ENCODE measurements around the gene GCNA.
"Not testable (repeated sequence)": the region's sequence is repeated elsewhere in the genome, so short reads cannot be mapped to it uniquely, and the experiment has no call there.

Gene GCNA

GRCh38 chrX:71559773-71560172 lies 18.5 kb upstream of the GCNA start:
- not testable (repeated sequence) for DNase-seq (ENCODE audit: low read depth in 2 of 2)

- no peak for DNase-seq (ENCODE audit: low read depth in 2 of 2)
Observed at GRCh38 chrX:71563921-71564320, 14.3 kb upstream of the GCNA start.

DNA sequence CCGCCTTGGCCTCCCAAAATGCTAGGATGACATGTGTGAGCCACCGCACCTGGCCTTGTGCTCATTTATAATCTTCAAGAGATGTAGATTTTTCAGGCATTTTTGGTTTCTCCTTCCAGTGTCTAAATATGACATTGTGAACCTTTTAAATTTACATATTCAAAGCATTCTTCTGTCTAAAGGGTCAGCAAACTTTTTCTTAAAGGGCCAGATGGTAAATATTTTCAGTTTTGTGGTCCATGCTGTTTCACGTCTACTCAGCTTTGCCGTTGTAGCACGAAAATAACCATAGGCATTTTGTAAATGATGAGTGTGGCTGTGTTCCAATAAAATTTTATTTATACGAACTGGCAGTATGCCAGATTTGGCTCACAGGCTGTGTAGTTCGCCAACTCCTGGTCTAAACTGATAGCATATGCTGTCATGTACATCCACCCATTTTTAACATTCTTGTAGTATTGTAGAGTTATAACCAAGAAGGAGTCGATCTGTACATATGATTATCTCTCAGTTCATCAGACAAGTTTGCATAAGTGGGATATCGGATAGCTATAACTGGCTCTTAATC lies 12.7 kb upstream of the GCNA start:
- no peak for DNase-seq (ENCODE audit: low read depth in 2 of 2)

DNA sequence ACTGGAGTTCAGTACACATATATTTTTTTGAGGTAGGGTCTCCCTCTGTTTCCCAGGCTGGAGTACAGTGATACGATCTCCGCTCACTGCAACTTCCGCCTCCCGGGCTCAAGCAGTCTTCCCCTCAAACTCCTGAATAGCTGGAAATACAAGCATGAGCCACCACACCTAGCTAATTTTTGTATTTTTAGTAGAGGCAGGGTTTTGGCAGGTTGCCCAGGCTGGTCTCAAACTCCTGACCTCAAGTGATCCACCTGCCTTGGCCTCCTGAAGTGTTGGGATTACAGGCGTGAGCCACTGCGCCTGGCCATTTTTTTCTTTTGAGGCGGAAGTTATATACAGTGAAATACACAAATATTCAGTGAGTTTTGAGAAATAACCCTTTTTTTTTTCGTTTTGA lies 6.8 kb upstream of the GCNA start:
- not testable (repeated sequence) for DNase-seq (ENCODE audit: low read depth in 2 of 2)

- DNase-seq (ENCODE audit: low read depth in 2 of 2): no peak
Observed at GRCh38 chrX:71573590-71573989, 4.6 kb upstream of the GCNA start.

GRCh38 chrX:71577682-71578081 lies 555 bp upstream of the GCNA start:
- no peak for DNase-seq (ENCODE audit: low read depth in 2 of 2)

DNA sequence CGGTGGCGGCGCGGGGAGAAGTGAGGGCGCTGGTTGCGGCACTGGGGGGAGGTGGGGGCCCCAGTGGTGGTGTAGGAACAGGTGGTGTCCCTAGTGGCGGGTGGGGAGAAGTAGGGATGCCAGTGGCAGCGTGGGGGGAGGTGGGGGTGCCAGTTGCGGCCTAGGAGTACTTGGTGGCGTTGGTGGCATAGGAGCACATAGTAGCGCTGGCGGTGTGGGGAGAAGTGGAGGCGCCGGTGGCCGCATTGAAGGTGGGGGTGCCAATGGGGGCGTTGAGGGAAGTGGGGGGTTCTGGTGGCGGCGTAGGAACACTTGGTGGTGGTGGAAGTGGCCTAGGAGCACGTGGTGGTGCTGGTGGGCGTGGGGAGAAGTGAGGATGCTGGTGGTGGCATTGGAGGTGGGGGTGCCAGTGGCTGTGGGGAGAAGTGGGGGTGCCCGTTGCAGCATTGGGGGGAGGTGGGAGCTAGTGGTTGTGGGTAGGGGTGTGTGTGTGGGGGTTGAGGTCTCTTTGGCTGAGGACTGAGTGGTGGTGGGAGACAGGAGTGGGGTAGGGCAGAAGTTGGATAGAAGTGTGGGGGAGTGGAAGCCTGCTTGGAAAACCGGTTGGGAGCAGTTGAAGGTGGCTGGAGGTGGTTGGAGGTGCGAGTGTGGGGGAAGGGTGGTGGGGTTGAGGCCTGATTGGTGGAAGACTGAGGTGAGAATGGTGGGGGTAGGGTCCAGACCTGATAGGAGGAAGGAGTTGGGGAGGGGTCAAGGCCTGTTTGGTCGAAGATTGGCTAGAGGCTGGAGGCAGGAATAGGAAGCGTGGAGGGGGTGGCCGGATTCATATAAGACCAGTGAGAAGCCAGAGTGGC lies 1.1 kb downstream of the GCNA start:
- DNase-seq (ENCODE audit: low read depth in 2 of 2): no peak

DNA sequence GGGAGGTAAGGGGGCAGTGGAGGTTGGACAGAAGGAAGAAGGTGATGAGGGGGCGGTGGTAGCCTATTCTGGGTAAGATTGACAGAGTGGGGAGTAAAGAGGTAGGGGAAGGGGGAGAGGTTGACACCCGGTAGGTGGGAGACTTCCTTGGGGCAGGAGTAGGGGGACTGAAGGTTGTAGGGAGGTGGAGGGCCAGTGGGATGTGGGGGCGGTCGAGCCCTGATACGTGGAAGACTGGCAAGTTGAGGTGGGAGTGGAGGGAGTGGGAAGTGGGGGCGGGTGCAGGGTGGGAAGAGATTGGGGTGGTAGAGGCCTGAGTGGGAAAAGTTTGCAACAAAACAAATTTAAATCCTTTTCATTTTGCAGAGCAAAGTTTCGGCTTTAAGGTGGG lies 1.7 kb downstream of the GCNA start:
- DNase-seq (ENCODE audit: low read depth in 2 of 2): no peak

DNA sequence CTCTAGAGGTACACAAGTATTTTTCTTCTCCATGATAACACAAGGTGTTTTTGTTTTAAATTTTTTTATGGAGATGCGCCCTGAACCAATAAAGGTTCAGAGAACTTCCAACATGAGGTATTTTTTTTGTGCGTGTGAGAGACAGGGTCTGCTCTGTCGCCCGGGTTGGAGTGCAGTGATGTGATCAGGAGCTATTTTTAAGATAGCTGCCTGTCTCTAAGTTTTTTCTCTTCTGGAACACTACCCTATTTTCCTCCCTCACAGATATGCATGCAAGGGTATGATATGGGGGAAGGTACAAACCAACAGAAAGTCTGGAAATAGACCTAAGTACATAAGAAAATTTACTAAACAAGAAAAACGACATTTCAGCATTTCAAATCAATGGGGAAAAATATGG lies 3.0 kb downstream of the GCNA start:
- no peak for DNase-seq (ENCODE audit: low read depth in 2 of 2)

DNA sequence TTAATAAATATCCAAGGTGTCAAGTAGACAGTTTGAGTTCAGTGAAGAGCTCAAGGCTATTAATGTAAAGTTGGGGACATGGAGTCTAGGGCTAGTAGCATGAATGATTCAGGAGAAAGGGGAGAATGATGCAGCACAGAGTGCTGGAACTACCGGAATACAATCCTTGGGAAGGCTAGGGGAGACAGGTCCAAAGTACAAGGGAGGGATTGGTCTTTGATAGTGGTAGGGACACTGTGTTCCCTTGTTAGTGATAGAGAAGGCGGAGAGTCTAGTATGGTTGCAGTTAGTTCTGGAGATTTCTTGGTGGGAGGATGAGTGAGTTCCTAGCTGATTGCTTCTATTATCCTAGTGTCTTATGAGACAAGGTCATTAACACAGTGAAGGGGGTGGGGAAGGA lies 8.7 kb downstream of the GCNA start:
- DNase-seq (ENCODE audit: low read depth in 2 of 2): no peak

GRCh38 chrX:71593210-71593609 lies 15.0 kb downstream of the GCNA start:
- DNase-seq (ENCODE audit: low read depth in 2 of 2): not testable (repeated sequence)

DNA sequence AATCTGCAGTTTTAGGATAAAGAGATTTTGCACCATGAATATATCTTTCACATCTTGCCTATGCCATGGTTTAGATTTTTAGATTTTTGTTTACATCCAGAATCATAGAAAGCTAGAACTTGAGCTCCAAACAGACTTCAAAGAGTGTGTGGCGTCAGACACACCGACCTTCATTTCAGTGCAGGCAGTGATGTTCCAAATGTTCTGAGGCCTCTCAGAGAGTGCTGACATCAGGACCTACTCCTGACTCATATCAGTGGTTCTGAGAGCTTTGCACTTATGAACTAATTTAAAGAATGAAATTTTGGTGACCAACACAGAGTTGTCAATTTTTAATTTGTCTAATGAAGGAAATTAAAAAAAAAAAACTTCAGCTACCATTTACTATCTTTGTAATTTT lies 21.7 kb downstream of the GCNA start:
- no peak for DNase-seq (ENCODE audit: low read depth in 2 of 2)

DNA sequence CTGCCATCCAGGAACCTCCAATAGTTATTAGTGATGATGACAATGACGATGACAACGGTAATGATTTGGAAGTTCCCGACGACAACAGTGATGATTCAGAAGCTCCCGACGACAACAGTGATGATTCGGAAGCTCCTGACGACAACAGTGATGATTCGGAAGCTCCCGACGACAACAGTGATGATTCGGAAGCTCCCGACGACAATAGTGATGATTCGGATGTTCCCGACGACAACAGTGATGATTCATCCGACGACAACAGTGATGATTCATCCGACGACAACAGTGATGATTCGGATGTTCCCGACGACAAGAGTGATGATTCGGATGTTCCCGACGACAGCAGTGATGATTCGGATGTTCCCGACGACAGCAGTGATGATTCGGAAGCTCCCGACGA lies 25.4 kb downstream of the GCNA start:
- no peak for DNase-seq (ENCODE audit: low read depth in 2 of 2)

- DNase-seq (ENCODE audit: low read depth in 2 of 2): no peak
Observed at GRCh38 chrX:71604141-71604540, 25.9 kb downstream of the GCNA start.

DNA sequence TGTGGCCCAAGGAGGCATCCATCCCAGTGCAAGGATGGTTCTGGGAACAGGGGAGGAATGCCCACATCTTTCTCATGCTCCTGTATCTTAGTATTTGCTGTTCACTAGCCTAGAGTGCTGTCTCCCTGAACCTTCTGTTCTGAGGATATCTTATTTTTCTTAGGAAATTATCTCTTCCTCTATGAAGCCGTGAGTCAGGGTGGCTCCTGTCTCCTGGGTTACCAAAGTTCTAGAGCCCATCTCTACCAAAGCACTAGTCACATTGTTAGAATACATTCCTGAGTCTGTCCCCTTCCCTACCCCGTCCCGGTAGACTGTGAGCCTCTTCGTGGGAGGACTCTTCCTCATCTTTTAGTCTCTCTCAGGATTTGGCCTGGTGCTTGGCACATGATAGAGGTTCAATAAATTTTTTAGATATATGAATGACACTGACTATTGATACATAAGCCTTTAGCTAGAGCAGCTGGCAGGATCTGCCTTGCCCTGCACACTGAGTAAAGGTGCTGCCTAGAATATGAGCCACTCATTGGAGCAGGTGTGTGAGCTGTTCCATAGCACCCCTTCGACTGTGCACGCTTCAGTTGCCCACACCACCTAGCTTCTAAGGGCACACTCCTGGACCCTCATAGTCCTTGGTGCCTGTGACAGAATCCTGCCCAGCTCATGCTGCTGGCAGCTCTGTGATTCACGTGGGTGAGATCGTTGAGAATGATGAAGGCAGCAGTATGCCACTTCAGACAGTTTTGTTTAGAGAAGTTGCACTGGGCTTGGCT lies 26.7 kb downstream of the GCNA start:
- DNase-seq (ENCODE audit: low read depth in 2 of 2): no peak

DNA sequence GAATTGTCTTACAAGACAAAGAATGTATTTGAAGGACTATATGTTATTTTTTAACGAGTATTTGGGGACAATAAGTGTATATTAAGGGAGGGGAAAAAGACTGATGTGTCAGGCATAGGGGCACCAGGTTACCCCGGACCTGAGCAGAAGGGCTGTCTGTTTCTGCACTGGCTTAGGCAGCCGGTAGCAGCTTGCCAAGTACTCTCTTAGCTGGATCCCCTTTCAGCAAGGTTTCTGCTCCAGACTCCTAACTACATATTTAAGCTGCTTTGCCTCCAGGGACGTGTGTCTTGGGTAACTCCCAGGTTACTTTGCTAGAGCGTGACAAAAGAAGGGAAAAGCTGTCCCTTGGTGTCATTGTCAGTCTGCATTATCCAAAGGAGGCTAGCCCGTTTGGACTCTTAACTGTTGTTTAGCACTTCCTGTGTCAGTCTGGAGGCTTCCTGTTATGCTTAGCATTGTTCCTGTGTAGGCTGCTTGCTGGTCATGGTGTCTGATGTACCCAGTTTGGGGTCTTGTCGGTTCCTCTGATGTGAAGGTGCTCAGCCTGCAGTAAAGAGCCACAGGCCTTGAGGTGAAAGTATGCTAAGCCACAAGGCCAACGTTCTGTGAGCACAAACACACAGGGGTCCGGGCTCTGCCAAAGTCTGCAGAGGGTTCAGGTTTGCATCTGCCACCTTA lies 28.4 kb downstream of the GCNA start:
- DNase-seq (ENCODE audit: low read depth in 2 of 2): no peak

GRCh38 chrX:71607488-71607887 lies 29.3 kb downstream of the GCNA start:
- DNase-seq (ENCODE audit: low read depth in 2 of 2): no peak

DNA sequence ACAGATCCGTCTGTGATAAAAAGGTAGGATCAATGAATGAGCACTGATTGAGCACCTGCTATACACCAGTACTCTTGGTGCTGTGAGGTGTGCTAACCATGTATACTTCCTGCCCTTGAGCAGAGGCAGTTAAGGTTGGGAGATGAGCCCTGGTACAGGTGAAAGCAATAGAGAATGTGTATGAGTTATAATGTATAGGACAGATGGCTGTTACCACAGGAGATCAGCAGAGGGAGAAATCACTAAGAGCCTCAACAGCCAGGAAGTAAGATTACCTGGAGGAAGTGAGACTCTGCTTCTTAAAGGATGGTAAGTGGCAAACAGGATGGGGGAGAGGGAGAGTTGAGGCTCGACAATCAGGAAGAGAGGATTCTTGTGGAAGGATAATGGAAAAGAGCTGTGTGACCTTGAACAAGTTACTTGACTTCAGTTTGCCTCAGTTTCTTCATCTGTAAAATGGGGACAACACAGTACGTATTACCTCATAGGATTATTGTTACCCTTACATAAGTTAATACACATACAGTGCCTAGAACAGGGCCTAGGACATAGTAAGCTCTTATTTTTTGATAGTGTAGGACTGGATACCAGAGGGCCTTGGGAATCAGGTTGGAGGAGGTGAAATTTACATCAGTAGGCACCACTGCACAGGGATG lies 31.0 kb downstream of the GCNA start:
- DNase-seq (ENCODE audit: low read depth in 2 of 2): no peak

DNA sequence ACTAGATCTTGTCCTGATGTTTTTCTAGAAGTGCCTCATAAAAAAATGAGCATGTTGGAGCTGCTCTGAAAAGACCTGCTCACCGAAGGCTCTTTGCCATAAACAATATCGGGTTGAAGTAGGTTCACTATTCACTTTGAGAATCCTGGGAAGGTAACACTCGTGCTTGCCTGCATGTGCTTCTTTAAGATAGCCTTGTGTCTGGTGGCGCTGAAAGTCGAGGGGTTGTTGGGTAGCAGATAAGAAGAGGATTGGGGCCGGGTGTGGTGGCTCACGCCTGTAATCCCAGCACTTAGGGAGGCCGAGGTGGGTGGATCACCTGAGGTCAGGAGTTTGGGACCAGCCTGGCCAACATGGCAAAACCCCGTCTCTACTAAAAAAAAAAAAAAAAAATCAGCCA lies 33.5 kb downstream of the GCNA start:
- not testable (repeated sequence) for DNase-seq (ENCODE audit: low read depth in 2 of 2)

GRCh38 chrX:71612256-71612655 lies 34.0 kb downstream of the GCNA start:
- no peak for DNase-seq (ENCODE audit: low read depth in 2 of 2)

DNA sequence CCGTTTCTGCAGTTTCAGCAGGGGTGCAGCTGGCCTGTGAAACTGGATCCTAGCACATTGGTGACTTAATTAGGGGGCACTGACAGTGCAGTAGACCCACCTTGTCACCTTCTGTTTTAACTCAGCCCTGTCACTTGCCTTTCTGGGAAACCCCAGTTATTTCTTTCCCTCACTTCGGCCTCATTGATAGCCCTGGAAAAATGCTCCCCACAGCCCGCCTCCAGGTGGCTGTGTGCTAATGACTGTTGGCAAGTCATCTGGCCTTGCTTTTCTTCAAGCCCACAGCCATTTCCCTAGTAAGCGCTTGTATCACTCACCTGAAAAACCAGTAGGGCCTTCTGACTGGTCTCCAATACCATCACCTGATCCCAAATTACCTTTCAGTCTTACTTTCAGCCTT lies 36.8 kb downstream of the GCNA start:
- no peak for DNase-seq (ENCODE audit: low read depth in 2 of 2)

DNA sequence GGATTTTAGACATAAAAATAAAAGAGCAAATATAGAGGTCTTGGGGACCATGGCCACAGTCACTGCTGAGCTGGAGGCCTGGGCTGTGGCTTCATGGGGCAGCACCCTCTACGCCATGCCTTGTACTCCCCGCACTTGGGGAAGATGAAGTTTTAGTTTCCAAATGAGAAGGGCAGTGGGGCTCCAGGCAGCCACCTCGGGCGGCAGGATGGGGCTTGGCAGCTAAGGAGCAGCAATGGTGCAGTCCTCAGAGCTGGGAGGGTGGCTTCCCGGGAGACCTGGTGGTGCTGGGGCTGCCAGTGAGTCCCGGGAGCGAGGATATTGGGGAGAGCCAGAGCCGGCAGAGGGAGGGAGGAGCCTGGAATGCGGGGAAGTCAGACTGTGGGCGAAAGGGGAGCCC lies 37.7 kb downstream of the GCNA start:
- DNase-seq (ENCODE audit: low read depth in 2 of 2): no peak
